Heart left ventricle (tissue), 16 donors: ENCODE results near the gene OR51E1. TPM values are rescaled to one million over a fixed set of nuclear protein-coding genes. Genes with fewer than 3 reads are reported as not detected.

Experiments
- ATAC-seq, 4 donors: fragments of 200-7000 bp; cut with Tn5 transposase; one replicate each; pipeline ENCODE4 v1.9.1; 2020 to 2022; ENCODE audit warnings: moderate library complexity in 4 of 4, mild to moderate bottlenecking in 3 of 4, moderate number of reproducible peaks in 1 of 4
- DNase-seq, 5 donors: peaks; one replicate each; pipeline ENCODE4 v3.0.0-alpha.2; 2020
- H3K27ac ChIP-seq, 12 donors: fragments of 200-600 bp; sonication (generic) in 4 of 12; one replicate each; pipeline versions ENCODE4 v1.5.0 to v1.8.0; 2016 to 2022; ENCODE audit warnings: mild to moderate bottlenecking in 2 of 12
- H3K27me3 ChIP-seq, 9 donors: fragments of 200-600 bp; sonication (generic) in 2 of 9; one replicate each; pipeline versions ENCODE4 v1.5.1 to v1.8.0; 2016 to 2022; ENCODE audit warnings: mild to moderate bottlenecking in 3 of 9
- H3K36me3 ChIP-seq, 9 donors: fragments of 200-600 bp; sonication (generic) in 2 of 9; one replicate each; pipeline versions ENCODE4 v1.5.0 to v1.8.0; 2018 to 2022; ENCODE audit warnings: mild to moderate bottlenecking in 2 of 9
- H3K4me1 ChIP-seq, 12 donors: fragments of 200-600 bp; sonication (generic) in 4 of 12; one replicate each; pipeline versions ENCODE4 v1.5.0 to v1.8.0; 2016 to 2022; ENCODE audit warnings: mild to moderate bottlenecking in 3 of 12
- H3K4me3 ChIP-seq, 12 donors: fragments of 200-600 bp; sonication (generic) in 4 of 12; one replicate each; pipeline versions ENCODE4 v1.5.0 to v1.8.0; 2017 to 2022; ENCODE audit warnings: mild to moderate bottlenecking in 9 of 12, moderate library complexity in 4 of 12
- H3K9me3 ChIP-seq, 12 donors: fragments of 200-600 bp; sonication (generic) in 4 of 12; one replicate each; pipeline versions ENCODE4 v1.5.0 to v1.8.0; 2016 to 2022; ENCODE audit warnings: mild to moderate bottlenecking in 1 of 12
- CTCF ChIP-seq, 12 donors: fragments of 200-600 bp; sonication (generic) in 4 of 12; IDR thresholded peaks; one replicate each; pipeline versions ENCODE4 v1.5.0 to v1.8.0; 2018 to 2022; ENCODE audit warnings: antibody characterized with exemption in 12 of 12, mild to moderate bottlenecking in 5 of 12
- POLR2A ChIP-seq, 2 donors: fragments of 450-650 bp; IDR thresholded peaks; one replicate each; pipeline ENCODE4 v1.6.1; 2017; ENCODE audit warnings: antibody characterized with exemption in 2 of 2, mild to moderate bottlenecking in 2 of 2, moderate library complexity in 2 of 2
- WGBS, 4 donors: extraction: QIAGEN DNeasy Blood & Tissue Kit in 2 of 4; methylation state at CpG; one replicate each; pipeline versions ENCODE4 v1.1.5 to v1.1.7; 2013 to 2018; 5-methylcytosine and 5-hydroxymethylcytosine counted together
- intact Hi-C, 10 donors: fragments of 100-400 bp; cut with DNase I; formaldehyde crosslinking; loops; one replicate each; pipeline versions ENCODE4 v1.11.1 to v1.14.2; 2022
- polyA plus RNA-seq, 2 donors: library from polyadenylated mRNA; stranded (reverse); fragments of 200-250 nt; gene quantifications; one replicate each; pipeline ENCODE4 v1.2.3, GENCODE V29; 2013
- total RNA-seq, 9 donors: library from RNA; depleted of rRNA in 2 of 9; stranded (reverse); fragments of >200 nt in 2 of 9; fragmentation: NEBNext Ultra II Directional in 3 of 9; extraction: Animal tissue kit (Norgen Biotek cat#: 25700) in 3 of 9; gene quantifications; one replicate each; pipeline versions ENCODE4 v1.1.0 to v1.2.4, GENCODE V29; 2016 to 2023
- donor health status: ischemic (EF 13 %, LVEDD 7.1; RV severe dilation, severe dysfunction).
- donor health status: healthy with polysubstance abuse.
- donor health status: DM: no; HTN: yes; CAD: no.
- donor health status: DM: no; HTN: no; CAD: no.
- donor health status: ischemic (EF 25% LVEDD 6.9; RV normal size, moderate dysfunction).
- donor health status: ischemic (EF 25% LVEDD 5.7; RV mildly dilated, moderate dysfunction).
- donor health status: healthy.
- donor health status: DM: yes; HTN: yes; CAD: no.
- donor health status: ischemic (EF 35%, LVEDD 5.7; RV mildly dilated, moderate dysfunction).
- donor health status: nonischemic (EF 11% LVEDD 7.7; RV severe dilation, severe dysfunction).
- donor health status: DM: yes; HTN: yes; CAD: no.
- donor health status: PGD.
- donor health status: ischemic (EF 29% LVEDD 5.4; RV normal size, mild dysfunction).
- donor health status: nonischemic (EF 23%, LVEDD 6.1; RV moderate dilation, normal function).

Gene OR51E1
- total and polyA plus RNA-seq, 11 donors, result 0.69 to 4.3 (median 2.1) TPM

- 46 to 67% (median 58%) methylated on average over 2 of the region's 2 CpGs for WGBS, 4 donors
- Histone ChIP-seq H3K9me3 (no peaks in the 10 kb centered on the region), H3K36me3 (no peaks in the 10 kb centered on the region), H3K4me1 (peaks cover 0 to 3% (median 0%) of the 10 kb centered on the region in 12 donors), H3K27me3 (no peaks in the 10 kb centered on the region), H3K4me3 (no peak overlapping the region), H3K27ac (no peak overlapping the region)
- DNase-seq, result no peak
- TF ChIP-seq POLR2A (IDR thresholded peaks at IDR 0.05), result no peak
- TF ChIP-seq CTCF (IDR thresholded peaks at IDR 0.05), result no peak
- ATAC-seq, result no peak
- intact Hi-C loops, result no loop called here
Measured at GRCh38 chr11:4671741-4672140, 28.0 kb downstream of the OR51E1 start.

GRCh38 chr11:4672470-4672869, 28.7 kb downstream of the OR51E1 start:
- Histone ChIP-seq H3K27ac (no peak overlapping the region), H3K36me3 (no peaks in the 10 kb centered on the region), H3K4me1 (peaks cover 0 to 3% (median 0%) of the 10 kb centered on the region in 12 donors), H3K27me3 (no peaks in the 10 kb centered on the region), H3K9me3 (no peaks in the 10 kb centered on the region), H3K4me3 (no peak overlapping the region)
- TF ChIP-seq POLR2A (IDR thresholded peaks at IDR 0.05), result no peak
- no peak for TF ChIP-seq CTCF (IDR thresholded peaks at IDR 0.05)
- 54 to 61% (median 56%) methylated on average over 3 of the region's 3 CpGs for WGBS, 4 donors
- no peak for DNase-seq
- intact Hi-C loops, result no loop called here
- no peak for ATAC-seq

- no peaks in the 10 kb centered on the region for H3K36me3 ChIP-seq
- DNase-seq, result no peak
- ATAC-seq, result no peak
- 67 to 82% (median 77%) methylated on average over 2 of the region's 2 CpGs for WGBS, 4 donors
- TF ChIP-seq POLR2A (IDR thresholded peaks at IDR 0.05) (no peak), CTCF (IDR thresholded peaks at IDR 0.05) (no peak)
- H3K27ac ChIP-seq, result no peak overlapping the region
- peaks cover 0 to 3% (median 0%) of the 10 kb centered on the region in 12 donors for H3K4me1 ChIP-seq
- no peaks in the 10 kb centered on the region for H3K27me3 ChIP-seq
- H3K4me3 ChIP-seq, result no peak overlapping the region
- intact Hi-C loops, result no loop called here
- H3K9me3 ChIP-seq, result no peaks in the 10 kb centered on the region
Measured at GRCh38 chr11:4673781-4674180, 30.0 kb downstream of the OR51E1 start.

GRCh38 chr11:4677948-4678347, 34.2 kb downstream of the OR51E1 start:
- no peak overlapping the region for H3K4me3 ChIP-seq
- no peaks in the 10 kb centered on the region for H3K9me3 ChIP-seq
- H3K4me1 ChIP-seq, result no peaks in the 10 kb centered on the region
- no peaks in the 10 kb centered on the region for H3K27me3 ChIP-seq
- ATAC-seq (no peak), DNase-seq (no peak)
- H3K36me3 ChIP-seq, result no peaks in the 10 kb centered on the region
- TF ChIP-seq POLR2A (IDR thresholded peaks at IDR 0.05) (no peak), CTCF (IDR thresholded peaks at IDR 0.05) (no peak)
- intact Hi-C loops, result no loop called here
- WGBS, 4 donors, result 92 to 97% (median 94%) methylated on average over 2 of the region's 2 CpGs
- no peak overlapping the region for H3K27ac ChIP-seq
